Endodermal cell (in vitro differentiated cells): ENCODE data around the gene ZNF618. TPM values are rescaled to one million over a fixed set of nuclear protein-coding genes. Genes with fewer than 3 reads are reported as not detected.

Experiments
- DNase-seq: peaks from one replicate; pipeline ENCODE4 v3.0.0-alpha.2; 2017
- H3K27ac ChIP-seq: 2 replicates; pipeline ENCODE4 v1.5.1; 2013; ENCODE audit warnings: mild to moderate bottlenecking, low read depth, low read length, moderate library complexity
- H3K27me3 ChIP-seq: 2 replicates; pipeline ENCODE4 v1.6.1; 2013; ENCODE audit warnings: mild to moderate bottlenecking, low read length, moderate library complexity; ENCODE audit not compliant: insufficient read depth, control insufficient read depth, poor library complexity, severe bottlenecking
- H3K36me3 ChIP-seq: 2 replicates; pipeline ENCODE4 v1.7.0; 2013; ENCODE audit warnings: mild to moderate bottlenecking, low read length, moderate library complexity; ENCODE audit not compliant: control insufficient read depth, insufficient read depth
- H3K4me1 ChIP-seq: one replicate; pipeline ENCODE4 v1.7.0; 2013; ENCODE audit warnings: low read length; ENCODE audit not compliant: control insufficient read depth, insufficient read depth
- H3K4me3 ChIP-seq: 2 replicates; pipeline ENCODE4 v1.5.1; 2013; ENCODE audit warnings: mild to moderate bottlenecking, low read length, moderate library complexity
- H3K9ac ChIP-seq: 2 replicates; pipeline ENCODE4 v1.6.1; 2013; ENCODE audit warnings: mild to moderate bottlenecking, low read length, moderate library complexity; ENCODE audit not compliant: poor library complexity, severe bottlenecking; ENCODE audit errors: extremely low read depth
- H3K9me3 ChIP-seq: 2 replicates; pipeline ENCODE4 v1.6.1; 2013; ENCODE audit warnings: mild to moderate bottlenecking, low read length, moderate library complexity; ENCODE audit not compliant: control insufficient read depth
- H3K27ac Mint-ChIP-seq: 2 replicates; pipeline ENCODE4 v1.8.0; 2020; ENCODE audit warnings: mixed read lengths
- H3K27me3 Mint-ChIP-seq: 2 replicates; pipeline ENCODE4 v1.8.0; 2021; ENCODE audit warnings: mild to moderate bottlenecking, mixed read lengths; ENCODE audit not compliant: insufficient read depth
- H3K36me3 Mint-ChIP-seq: 2 replicates; pipeline ENCODE4 v1.8.0; 2020; ENCODE audit warnings: low read depth, mixed read lengths
- H3K4me1 Mint-ChIP-seq: 2 replicates; pipeline ENCODE4 v1.8.0; 2020; ENCODE audit warnings: mixed read lengths
- H3K4me3 Mint-ChIP-seq: 2 replicates; pipeline ENCODE4 v1.8.0; 2020; ENCODE audit warnings: mild to moderate bottlenecking, moderate library complexity, mixed read lengths
- H3K9me3 Mint-ChIP-seq: 2 replicates; pipeline ENCODE4 v1.8.0; 2020; ENCODE audit warnings: mild to moderate bottlenecking, mixed read lengths
- CTCF ChIP-seq: fragments of 200-600 bp; sonication (generic); conservative IDR thresholded peaks from 2 replicates; pipeline ENCODE4 v1.5.0; 2021; ENCODE audit warnings: antibody characterized with exemption, mild to moderate bottlenecking
- WGBS, 2 experiments: methylation state at CpG; one replicate each; pipeline versions ENCODE4 v1.1.5 to v1.1.7; 2013; ENCODE audit warnings: missing lambda C conversion rate in 2 of 2, mixed read lengths in 1 of 2; ENCODE audit not compliant: insufficient coverage in 1 of 2, insufficient read length in 1 of 2; 5-methylcytosine and 5-hydroxymethylcytosine counted together
- total RNA-seq, 2 donors: library from RNA; stranded (reverse); fragmentation: NEBNext Ultra II Directional in 1 of 2; extraction: Animal tissue kit (Norgen Biotek cat#: 25700) in 1 of 2; gene quantifications; 2 replicates in 1 of 2; 3 replicates in 1 of 2; pipeline ENCODE4 v1.2.1, GENCODE V29; 2021

ZNF618 gene
- total RNA-seq, 2 donors from 2014 or later, result 34.5 to 37.5 TPM

GRCh38 chr9:113895526-113895925 is 19.4 kb downstream of the ZNF618 start:
- Mint-ChIP-seq H3K27ac (no peak overlapping the region), H3K4me3 (no peak overlapping the region), H3K36me3 (peaks cover 24% of the 10 kb centered on the region), H3K27me3 (no peaks in the 10 kb centered on the region), H3K4me1 (no peaks in the 10 kb centered on the region), H3K9me3 (peaks cover 10% of the 10 kb centered on the region)
- H3K4me1 ChIP-seq, result no peaks in the 10 kb centered on the region
- 97 to 100% methylated on average over 1 to 3 of the region's 3 CpGs for WGBS, 2 experiments
- no peak for TF ChIP-seq CTCF
- no peaks in the 10 kb centered on the region for H3K27me3 ChIP-seq
- no peak overlapping the region for H3K9ac ChIP-seq
- no peak for DNase-seq
- no peak overlapping the region for H3K4me3 ChIP-seq
- peaks cover 17% of the 10 kb centered on the region for H3K36me3 ChIP-seq
- H3K9me3 ChIP-seq, result peaks cover 10% of the 10 kb centered on the region
- no peak overlapping the region for H3K27ac ChIP-seq

GRCh38 chr9:113896713-113897112 is 20.6 kb downstream of the ZNF618 start:
- no peaks in the 10 kb centered on the region for H3K27me3 Mint-ChIP-seq
- peaks cover 17% of the 10 kb centered on the region for H3K36me3 Mint-ChIP-seq
- no peak for TF ChIP-seq CTCF

GRCh38 chr9:113898151-113898550 is 22.0 kb downstream of the ZNF618 start:
- DNase-seq, result no peak
- Histone ChIP-seq H3K27me3 (no peaks in the 10 kb centered on the region), H3K9ac (no peak overlapping the region), H3K9me3 (peaks cover 1% of the 10 kb centered on the region), H3K27ac (no peak overlapping the region), H3K36me3 (no peaks in the 10 kb centered on the region), H3K4me3 (no peak overlapping the region), H3K4me1 (no peaks in the 10 kb centered on the region)
- Mint-ChIP-seq H3K9me3 (peaks cover 7% of the 10 kb centered on the region), H3K36me3 (peaks cover 15% of the 10 kb centered on the region), H3K27me3 (no peaks in the 10 kb centered on the region), H3K4me3 (no peak overlapping the region), H3K27ac (no peak overlapping the region), H3K4me1 (no peaks in the 10 kb centered on the region)
- WGBS, 2 experiments, result 92% methylated on average over 2 to 3 of the region's 3 CpGs
- TF ChIP-seq CTCF, result no peak

More at GRCh38 chr9:113896713-113897112, 20.6 kb downstream of the ZNF618 start:
- Histone ChIP-seq H3K4me1 (no peaks in the 10 kb centered on the region), H3K4me3 (no peak overlapping the region), H3K9ac (no peak overlapping the region), H3K27me3 (no peaks in the 10 kb centered on the region), H3K27ac (no peak overlapping the region), H3K9me3 (no peaks in the 10 kb centered on the region), H3K36me3 (peaks cover 6% of the 10 kb centered on the region)
- H3K4me1 Mint-ChIP-seq, result no peaks in the 10 kb centered on the region
- H3K9me3 Mint-ChIP-seq, result peaks cover 7% of the 10 kb centered on the region
- no peak overlapping the region for H3K27ac Mint-ChIP-seq
- H3K4me3 Mint-ChIP-seq, result no peak overlapping the region
- no peak for DNase-seq
